HEK293T (cell line): ENCODE measurements around the gene LSMEM2.

Source experiments
- CTCF ChIA-PET: fragments of 350-600 bp; formaldehyde crosslinking; extraction: SDS; loops from one replicate; lab custom pipeline; 2021; ENCODE audit warnings: antibody characterized with exemption, inconsistent platforms; lab: Yijun Ruan, JAX
- POLR2A ChIA-PET: fragments of 350-600 bp; formaldehyde crosslinking; extraction: SDS; loops from one replicate; lab custom pipeline; 2020; ENCODE audit warnings: antibody characterized with exemption, inconsistent platforms; lab: Yijun Ruan, JAX
- DNase-seq: peaks from one replicate; pipeline ENCODE4 v3.0.0; 2012; ENCODE audit warnings: mixed read lengths; ENCODE audit errors: extremely low spot score
- ARNT ChIP-seq: fragments of 450-650 bp; IDR thresholded peaks from 2 replicates; pipeline ENCODE4 v1.6.1; 2017; ENCODE audit warnings: mild to moderate bottlenecking
- BHLHE40 ChIP-seq: fragments of 450-650 bp; IDR thresholded peaks from 2 replicates; pipeline ENCODE4 v1.6.1; 2016; ENCODE audit warnings: mild to moderate bottlenecking, moderate library complexity, borderline replicate concordance
- CTBP1 ChIP-seq: fragments of 450-650 bp; IDR thresholded peaks from 2 replicates; pipeline ENCODE4 v1.6.1; 2016; ENCODE audit warnings: borderline replicate concordance
- ELF4 ChIP-seq: fragments of 450-650 bp; IDR thresholded peaks from 2 replicates; pipeline ENCODE4 v1.6.1; 2017; ENCODE audit warnings: antibody characterized with exemption
- FOXA1 ChIP-seq: fragments of 450-650 bp; IDR thresholded peaks from 2 replicates; pipeline ENCODE4 v1.6.1; 2016; ENCODE audit warnings: mild to moderate bottlenecking
- FOXK2 ChIP-seq: fragments of 450-650 bp; IDR thresholded peaks from 2 replicates; pipeline ENCODE4 v1.6.1; 2016; ENCODE audit warnings: mild to moderate bottlenecking
- FOXM1 ChIP-seq: fragments of 450-650 bp; IDR thresholded peaks from 2 replicates; pipeline ENCODE4 v1.6.1; 2017; ENCODE audit warnings: mild to moderate bottlenecking, borderline replicate concordance
- HDGF ChIP-seq: fragments of 450-650 bp; IDR thresholded peaks from 2 replicates; pipeline ENCODE4 v1.6.1; 2017; ENCODE audit warnings: antibody characterized with exemption, borderline replicate concordance
- L3MBTL2 ChIP-seq: fragments of 450-650 bp; conservative IDR thresholded peaks from 2 replicates; pipeline ENCODE4 v1.6.1; 2016; ENCODE audit warnings: mild to moderate bottlenecking
- LEF1 ChIP-seq: fragments of 450-650 bp; IDR thresholded peaks from 2 replicates; pipeline ENCODE4 v1.6.1; 2017; ENCODE audit warnings: mild to moderate bottlenecking, borderline replicate concordance
- SP1 ChIP-seq: fragments of 450-650 bp; IDR thresholded peaks from 2 replicates; pipeline ENCODE4 v1.6.1; 2017
- SUZ12 ChIP-seq: fragments of 450-650 bp; IDR thresholded peaks from 2 replicates; pipeline ENCODE4 v1.6.1; 2016; ENCODE audit warnings: mild to moderate bottlenecking
- TARDBP ChIP-seq: fragments of 450-650 bp; IDR thresholded peaks from 2 replicates; pipeline ENCODE4 v1.6.1; 2016
- ZNF384 ChIP-seq: fragments of 450-650 bp; IDR thresholded peaks from 2 replicates; pipeline ENCODE4 v1.6.1; 2016
- TF ChIP-seq, protein P1 (sequence below): fragments of 450-650 bp; IDR thresholded peaks from 2 replicates; pipeline ENCODE4 v1.6.1; 2016

LSMEM2 gene

DNA sequence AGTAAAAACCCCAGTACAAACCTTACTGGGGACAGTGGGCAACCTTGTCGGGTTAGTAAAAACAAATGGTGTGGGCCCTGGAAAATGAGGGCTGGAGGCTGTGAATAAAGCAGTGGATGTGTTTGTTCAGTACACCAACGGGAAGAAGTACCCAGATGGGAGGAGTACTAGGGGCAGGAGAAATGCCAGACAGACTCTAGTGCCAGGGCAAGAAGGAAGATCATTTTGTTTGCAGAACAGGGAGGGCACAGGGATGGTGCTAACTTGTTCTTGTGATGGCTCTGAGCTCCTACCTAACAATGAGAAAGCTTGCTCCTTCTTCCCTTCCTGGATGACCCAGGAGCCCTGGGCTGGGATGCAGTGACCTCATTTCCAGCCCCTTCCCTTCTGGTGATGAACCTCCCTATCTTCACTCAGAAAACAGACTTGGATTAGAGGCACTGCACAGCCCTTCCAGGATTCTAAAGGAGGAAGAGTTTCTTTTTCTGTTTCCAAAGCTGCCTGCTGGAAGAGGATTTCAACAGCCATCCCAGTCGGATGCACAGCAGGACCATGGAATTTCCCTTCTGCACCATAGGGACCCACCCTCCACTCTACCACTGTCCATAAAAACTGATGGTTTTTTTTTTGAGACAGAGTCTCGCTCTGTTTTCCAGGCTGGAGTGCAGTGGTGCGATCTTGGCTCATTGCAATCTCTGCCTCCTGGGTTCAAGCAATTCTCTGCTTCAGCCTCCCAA is 55.6 kb downstream of the LSMEM2 start:
- TF ChIP-seq L3MBTL2 (no peak), FOXA1 (no peak), SP1 (no peak), TARDBP (no peak), ELF4 (no peak), BHLHE40 (no peak), ZNF384 (no peak), HDGF (no peak), FOXK2 (no peak), CTBP1 (no peak), SUZ12 (no peak)
- TF ChIP-seq, protein P1, sequence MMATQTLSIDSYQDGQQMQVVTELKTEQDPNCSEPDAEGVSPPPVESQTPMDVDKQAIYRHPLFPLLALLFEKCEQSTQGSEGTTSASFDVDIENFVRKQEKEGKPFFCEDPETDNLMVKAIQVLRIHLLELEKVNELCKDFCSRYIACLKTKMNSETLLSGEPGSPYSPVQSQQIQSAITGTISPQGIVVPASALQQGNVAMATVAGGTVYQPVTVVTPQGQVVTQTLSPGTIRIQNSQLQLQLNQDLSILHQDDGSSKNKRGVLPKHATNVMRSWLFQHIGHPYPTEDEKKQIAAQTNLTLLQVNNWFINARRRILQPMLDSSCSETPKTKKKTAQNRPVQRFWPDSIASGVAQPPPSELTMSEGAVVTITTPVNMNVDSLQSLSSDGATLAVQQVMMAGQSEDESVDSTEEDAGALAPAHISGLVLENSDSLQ = no peak
- DNase-seq = no peak
- CTCF ChIA-PET = interaction anchor here (0.6 kb wide), 1 partner anchor 60 kb away, joined by 3 read pairs; no protein-coding TSS in a partner anchor
- POLR2A ChIA-PET = interaction anchor here (1.1 kb wide), 1 partner anchor 16 kb away, joined by 3 read pairs; the partner anchor contains the start of genes CYB561D2 and NPRL2

GRCh38 chr3:50336452-50337174 is 57.7 kb downstream of the LSMEM2 start:
- TF ChIP-seq CTBP1 (no peak), ARNT (no peak), SUZ12 (no peak), LEF1 (no peak), FOXM1 (no peak)
- POLR2A ChIA-PET = interaction anchor here (0.6 to 3.9 kb wide), 54 partner anchors 8 to 276 kb away, joined by 3 to 119 read pairs (median 4); partner anchors contain the start of genes CISH, CYB561D2, GNAI2 and HEMK1
- DNase-seq = no peak
- CTCF ChIA-PET = interaction anchor here (0.6 to 1.6 kb wide), 9 partner anchors 8 to 391 kb away, joined by 3 to 10 read pairs (median 3); partner anchors contain the start of genes CYB561D2, NPRL2 and TUSC2

GRCh38 chr3:50337175-50337861 is 58.4 kb downstream of the LSMEM2 start:
- DNase-seq = peak; percentile 98
- TF ChIP-seq HDGF (no peak), ELF4 (no peak), SUZ12 (no peak), TARDBP (no peak), CTBP1 (peak; percentile 38; the same call in 1 of the 2 replicates), LEF1 (no peak), BHLHE40 (no peak), FOXA1 (no peak), L3MBTL2 (peak; percentile 70)
- TF ChIP-seq, protein P1 = no peak
- CTCF ChIA-PET = interaction anchor here (0.6 to 1.6 kb wide), 10 partner anchors 9 to 392 kb away, joined by 3 to 10 read pairs (median 3); partner anchors contain the start of genes CYB561D2, NPRL2 and TUSC2
- POLR2A ChIA-PET = interaction anchor here (0.6 to 3.9 kb wide), 57 partner anchors 9 to 275 kb away, joined by 3 to 119 read pairs (median 4); partner anchors contain the start of genes CISH, CYB561D2, GNAI2 and HEMK1
